Esophagus muscularis mucosa (tissue), 4 donors: Measurements from ENCODE around the gene AASDHPPT. TPM values are rescaled to one million over a fixed set of nuclear protein-coding genes. Genes with fewer than 3 reads are reported as not detected.

Experiments
- total RNA-seq, 4 donors: library from RNA; depleted of rRNA; stranded (reverse); fragments of >200 nt; gene quantifications; one replicate each; pipeline versions ENCODE4 v1.1.0 to v1.2.1, GENCODE V29; 2016

AASDHPPT gene
- total RNA-seq, 4 donors from 2014 or later: 23.7 to 28.0 (median 24.7) TPM

Other genes starting within 250 kb of the AASDHPPT start
- gene MSANTD4, start 55.4 kb upstream of the AASDHPPT start, total RNA-seq: 10 to 100 TPM; 22.5 to 32.8 (median 25.6) TPM
- 1 to 10 TPM; 3.6 to 8.3 (median 6.6) TPM for gene KBTBD3, start 315 bp upstream of the AASDHPPT start, total RNA-seq